Gastrocnemius medialis (tissue), 4 donors: ENCODE measurements around the gene SFT2D3. TPM values are rescaled to one million over a fixed set of nuclear protein-coding genes. Genes with fewer than 3 reads are reported as not detected.

Experiments used
- ATAC-seq, 2 donors: fragments of 150-250 bp; one replicate each; pipeline ENCODE4 v1.9.1; 2016
- DNase-seq, 2 donors: peaks; one replicate each; pipeline ENCODE4 v3.0.0-alpha.2; 2019
- H3K27ac ChIP-seq, 4 donors: fragments of 200-600 bp; sonication (generic); 1 replicate in 1 of 4; 2 replicates in 3 of 4; pipeline ENCODE4 v1.5.1; 2016 to 2018; ENCODE audit warnings: mild to moderate bottlenecking in 2 of 4, moderate library complexity in 1 of 4
- H3K27me3 ChIP-seq, 3 donors: fragments of 200-600 bp; sonication (generic) in 2 of 3; 1 replicate in 1 of 3; 2 replicates in 2 of 3; pipeline versions ENCODE4 v1.5.1 to v1.6.0; 2016 to 2019; ENCODE audit warnings: mild to moderate bottlenecking in 1 of 3, moderate library complexity in 1 of 3
- H3K36me3 ChIP-seq, 2 donors: fragments of 200-600 bp; sonication (generic) in 1 of 2; one replicate each; pipeline ENCODE4 v1.5.1; 2017 to 2018
- H3K4me1 ChIP-seq, 2 donors: fragments of 200-600 bp; sonication (generic) in 1 of 2; one replicate each; pipeline ENCODE4 v1.5.1; 2016 to 2017; ENCODE audit warnings: mild to moderate bottlenecking in 2 of 2
- H3K4me3 ChIP-seq, 4 donors: fragments of 200-600 bp; sonication (generic) in 3 of 4; 1 replicate in 1 of 4; 2 replicates in 3 of 4; pipeline ENCODE4 v1.5.1; 2016 to 2019; ENCODE audit warnings: mild to moderate bottlenecking in 2 of 4
- H3K9me3 ChIP-seq, 3 donors: fragments of 200-600 bp; sonication (generic) in 2 of 3; 1 replicate in 1 of 3; 2 replicates in 2 of 3; pipeline ENCODE4 v1.5.1; 2016 to 2019
- CTCF ChIP-seq, 5 experiments: fragments of 450-650 bp in 3 of 5; fragments of 200-600 bp in 2 of 5; sonication (generic) in 2 of 5; IDR thresholded peaks in 4 of 5; conservative IDR thresholded peaks in 1 of 5; 1 replicate in 4 of 5; 2 replicates in 1 of 5; pipeline ENCODE4 v1.5.1; 2016 to 2019; ENCODE audit warnings: antibody characterized with exemption in 5 of 5, mild to moderate bottlenecking in 3 of 5, moderate library complexity in 3 of 5
- POLR2A ChIP-seq, 2 donors: fragments of 450-650 bp; IDR thresholded peaks; one replicate each; pipeline ENCODE4 v1.6.1; 2017; ENCODE audit warnings: antibody characterized with exemption in 2 of 2, mild to moderate bottlenecking in 2 of 2, moderate library complexity in 2 of 2
- in situ Hi-C, 4 donors: fragments of 200-750 bp; cut with MboI; loops; one replicate each; pipeline versions ENCODE4 v1.15.0 to v1.8.0; 2017; ENCODE audit warnings: low sequenced_read_pairs in 4 of 4
- intact Hi-C: fragments of 100-400 bp; cut with DNase I; formaldehyde crosslinking; loops from one replicate; pipeline ENCODE4 v1.15.1; 2023; ENCODE audit warnings: low total_unique reads
- total RNA-seq, 4 donors: library from RNA; depleted of rRNA; stranded (reverse); fragments of >200 nt; gene quantifications; one replicate each; pipeline versions ENCODE4 v1.1.0 to v1.2.3, GENCODE V29; 2016

Gene SFT2D3
- total RNA-seq, 4 donors from 2014 or later, result 3.0 to 5.5 (median 3.5) TPM

- in situ Hi-C loops, result no loop called here
- H3K4me3 ChIP-seq, result no peak overlapping the region
- no peaks in the 10 kb centered on the region for H3K27me3 ChIP-seq
- no peak for DNase-seq
- no peak for ATAC-seq
- no peak for TF ChIP-seq CTCF (IDR thresholded peaks at IDR 0.05 in 4 of 5, conservative IDR thresholded peaks at IDR 0.05 in 1 of 5)
- TF ChIP-seq POLR2A (IDR thresholded peaks at IDR 0.05), result no peak
- intact Hi-C loops, result no loop called here
- H3K9me3 ChIP-seq, result no peaks in the 10 kb centered on the region
- no peaks in the 10 kb centered on the region for H3K36me3 ChIP-seq
- H3K4me1 ChIP-seq, result peaks cover 32 to 38% of the 10 kb centered on the region in 2 donors
- peak overlapping the region; percentile 45 to 79 (median 72) for H3K27ac ChIP-seq
These were observed 44.1 kb upstream of the SFT2D3 start for GRCh38 chr2:127657232-127657595.

GRCh38 chr2:127658146-127658545 is 43.2 kb upstream of the SFT2D3 start:
- no peaks in the 10 kb centered on the region for H3K36me3 ChIP-seq
- peaks cover 26 to 33% of the 10 kb centered on the region in 2 donors for H3K4me1 ChIP-seq
- intact Hi-C loops, result no loop called here
- H3K27ac ChIP-seq, result peak overlapping the region; percentile 66 to 79 (median 72)
- H3K27me3 ChIP-seq, result no peaks in the 10 kb centered on the region
- ATAC-seq (no peak), DNase-seq (no peak)
- H3K9me3 ChIP-seq, result no peaks in the 10 kb centered on the region
- no peak overlapping the region for H3K4me3 ChIP-seq
- in situ Hi-C loops, result no loop called here
- TF ChIP-seq POLR2A (IDR thresholded peaks at IDR 0.05) (no peak), CTCF (IDR thresholded peaks at IDR 0.05 in 4 of 5, conservative IDR thresholded peaks at IDR 0.05 in 1 of 5) (no peak)

- intact Hi-C loops, result no loop called here
- no peak for DNase-seq
- in situ Hi-C loops, result no loop called here
- Histone ChIP-seq H3K9me3 (no peaks in the 10 kb centered on the region), H3K4me1 (peaks cover 26 to 33% of the 10 kb centered on the region in 2 donors), H3K27ac (peak overlapping the region; percentile 66 to 79 (median 72)), H3K27me3 (no peaks in the 10 kb centered on the region), H3K4me3 (no peak overlapping the region), H3K36me3 (no peaks in the 10 kb centered on the region)
- ATAC-seq, result no peak
- TF ChIP-seq CTCF (IDR thresholded peaks at IDR 0.05 in 4 of 5, conservative IDR thresholded peaks at IDR 0.05 in 1 of 5) (no peak), POLR2A (IDR thresholded peaks at IDR 0.05) (no peak)
These were observed 42.5 kb upstream of the SFT2D3 start for GRCh38 chr2:127658641-127659407.

GRCh38 chr2:127659408-127660290 is 41.6 kb upstream of the SFT2D3 start:
- no peak for DNase-seq
- Histone ChIP-seq H3K9me3 (no peaks in the 10 kb centered on the region), H3K27me3 (no peaks in the 10 kb centered on the region), H3K4me1 (peaks cover 26 to 33% of the 10 kb centered on the region in 2 donors), H3K36me3 (no peaks in the 10 kb centered on the region), H3K4me3 (no peak overlapping the region), H3K27ac (peak overlapping the region; percentile 66 to 79 (median 72))
- intact Hi-C loops (no loop called here), in situ Hi-C loops (no loop called here)
- TF ChIP-seq CTCF (IDR thresholded peaks at IDR 0.05 in 4 of 5, conservative IDR thresholded peaks at IDR 0.05 in 1 of 5), result no peak
- no peak for TF ChIP-seq POLR2A (IDR thresholded peaks at IDR 0.05)
- peak; percentile 57 to 69 for ATAC-seq
